ENCODE data around the gene SCAMP1.
A peak's percentile ranks its signal among the peaks of the same experiment; 100 is the strongest.

SCAMP1 gene

GRCh38 chr5:78496373-78496772 is 136.0 kb downstream of the SCAMP1 start:
- DNase-seq (ENCODE audit: low read depth): no peak

DNA sequence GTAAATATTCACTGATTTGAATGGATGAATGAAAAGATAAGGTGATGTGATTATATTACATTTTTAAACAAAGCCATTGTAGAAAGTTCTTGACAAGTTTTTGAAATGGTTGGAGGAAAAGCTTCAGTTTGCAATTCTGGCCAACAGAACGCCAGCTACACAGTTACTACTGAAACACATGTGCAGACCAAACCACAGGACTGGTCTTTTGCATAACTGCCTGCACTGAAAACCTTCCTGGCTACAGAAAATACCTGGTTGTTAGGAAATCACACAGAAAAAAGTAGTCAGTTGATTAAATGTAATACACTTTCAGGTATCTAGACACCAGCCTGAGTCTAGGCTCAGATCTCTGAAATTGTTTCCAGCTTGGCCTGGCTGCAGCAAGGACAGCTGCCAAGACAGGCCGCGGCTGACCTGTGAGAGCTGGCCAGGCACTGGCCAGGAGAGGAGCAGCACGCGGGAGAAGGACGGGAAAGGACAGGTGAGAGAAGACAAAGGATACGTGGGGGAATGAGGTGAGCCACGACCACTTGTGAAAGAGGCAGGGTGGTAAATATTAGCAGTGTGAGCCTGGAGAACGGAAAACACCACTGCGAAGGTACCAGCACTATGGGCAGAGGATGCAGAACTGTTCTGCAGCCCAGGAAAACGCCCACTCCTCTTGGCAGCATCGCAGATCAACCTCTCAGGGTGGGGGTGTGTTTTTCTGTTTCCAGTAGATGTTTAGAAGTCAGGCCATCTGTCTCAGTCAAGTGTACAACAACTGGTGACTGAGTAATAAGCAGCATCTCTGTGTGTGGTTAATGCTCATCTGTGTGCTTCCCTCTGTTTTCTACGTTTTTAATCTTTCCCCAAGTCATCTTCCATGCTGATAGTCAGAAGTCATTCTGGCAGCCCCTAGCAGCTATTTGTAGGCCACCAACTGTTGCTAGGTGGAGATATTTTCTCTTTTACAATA is 137.4 kb downstream of the SCAMP1 start:
- DNase-seq (ENCODE audit: low read depth): no peak

DNA sequence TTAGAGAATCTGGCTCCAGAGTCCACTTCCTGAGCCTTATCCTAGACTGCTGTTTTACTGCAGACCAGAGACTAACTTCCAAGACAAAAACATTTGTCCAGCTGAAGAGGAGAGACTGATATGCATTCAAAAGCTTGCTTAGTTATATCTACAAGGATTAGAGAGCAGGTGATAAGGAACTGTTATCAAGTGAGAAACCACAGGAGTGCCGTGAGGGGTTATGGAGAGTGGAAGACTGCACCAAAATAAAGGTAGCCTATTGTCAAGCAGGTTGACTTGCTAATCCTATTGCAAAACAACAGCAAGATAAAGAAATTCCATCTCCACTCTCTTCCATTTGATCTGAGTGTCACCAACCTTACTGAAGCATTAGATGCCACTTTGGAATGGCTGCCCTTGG is 139.1 kb downstream of the SCAMP1 start:
- DNase-seq (ENCODE audit: low read depth): no peak

DNA sequence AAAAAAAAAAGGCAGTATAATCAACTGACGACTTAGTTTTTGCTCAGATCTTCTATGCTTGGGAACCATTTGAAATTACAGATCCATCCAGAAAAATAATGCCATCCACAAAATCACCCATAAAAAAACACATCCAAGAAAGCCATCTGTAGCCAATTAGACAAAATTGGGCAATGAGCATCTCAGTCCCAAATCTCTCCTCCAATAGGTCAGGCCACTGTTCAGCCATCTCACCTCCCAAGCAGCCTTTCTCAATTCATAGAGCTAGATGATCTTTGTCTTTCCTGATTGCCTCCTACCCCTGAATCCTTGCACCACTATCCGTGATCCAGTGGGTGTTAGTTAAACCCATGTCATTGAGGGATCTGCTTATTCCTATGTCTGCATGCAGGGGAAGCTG is 139.6 kb downstream of the SCAMP1 start:
- DNase-seq (ENCODE audit: low read depth): no peak

DNA sequence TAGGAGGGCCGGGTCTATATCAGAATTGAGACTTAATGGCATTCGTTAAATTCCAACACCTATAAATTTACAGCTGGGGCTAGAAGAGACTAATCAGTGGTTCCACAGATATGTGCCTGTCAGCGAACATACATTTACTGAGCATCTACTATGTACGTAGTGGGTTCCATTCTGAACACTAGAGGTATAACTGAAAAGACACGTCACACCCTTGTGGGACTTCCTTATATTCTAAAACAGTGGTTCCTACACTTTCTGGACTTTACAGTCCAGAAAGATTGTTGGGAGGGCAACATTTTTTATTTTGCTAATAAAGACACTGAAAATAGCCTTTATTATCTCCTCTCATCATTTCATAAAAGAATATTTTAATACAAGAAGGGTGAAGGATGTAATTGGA is 140.5 kb downstream of the SCAMP1 start:
- DNase-seq (ENCODE audit: low read depth): no peak

- no peak for DNase-seq (ENCODE audit: low read depth)
These were observed 141.3 kb downstream of the SCAMP1 start for GRCh38 chr5:78501411-78502352.

DNA sequence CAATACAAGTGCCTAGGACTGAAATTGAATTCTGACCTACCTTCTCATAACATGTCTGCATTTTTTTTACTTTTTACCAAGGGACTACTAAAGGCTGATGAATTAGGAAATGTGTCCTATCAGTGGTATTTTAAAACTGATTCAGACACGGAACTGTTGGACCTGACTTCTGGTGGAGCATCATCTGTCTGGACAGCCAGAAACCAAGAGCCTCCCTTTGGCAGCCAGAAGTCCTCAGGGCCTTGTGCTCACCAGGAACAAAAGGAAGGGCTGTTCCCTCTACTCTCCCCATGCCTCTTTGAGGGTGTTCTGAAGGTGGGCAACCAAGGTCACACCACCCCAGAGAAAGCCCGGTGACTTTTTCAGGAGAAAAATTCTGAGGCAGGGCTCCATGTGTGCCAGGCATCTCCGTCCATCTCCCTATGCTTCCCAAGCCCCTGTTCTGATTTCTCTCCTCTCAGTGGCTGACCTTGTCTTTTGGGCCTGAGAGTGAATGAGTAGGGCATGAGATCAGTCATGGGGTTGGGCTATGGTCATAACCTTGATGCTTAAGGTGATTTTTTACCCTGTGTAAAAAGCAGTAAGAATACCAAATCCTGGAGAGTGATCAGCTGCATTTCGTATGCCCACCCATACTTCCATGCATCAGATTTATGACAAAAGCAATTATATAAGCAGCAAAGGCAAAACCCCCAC is 143.7 kb downstream of the SCAMP1 start:
- DNase-seq (ENCODE audit: low read depth): no peak

DNA sequence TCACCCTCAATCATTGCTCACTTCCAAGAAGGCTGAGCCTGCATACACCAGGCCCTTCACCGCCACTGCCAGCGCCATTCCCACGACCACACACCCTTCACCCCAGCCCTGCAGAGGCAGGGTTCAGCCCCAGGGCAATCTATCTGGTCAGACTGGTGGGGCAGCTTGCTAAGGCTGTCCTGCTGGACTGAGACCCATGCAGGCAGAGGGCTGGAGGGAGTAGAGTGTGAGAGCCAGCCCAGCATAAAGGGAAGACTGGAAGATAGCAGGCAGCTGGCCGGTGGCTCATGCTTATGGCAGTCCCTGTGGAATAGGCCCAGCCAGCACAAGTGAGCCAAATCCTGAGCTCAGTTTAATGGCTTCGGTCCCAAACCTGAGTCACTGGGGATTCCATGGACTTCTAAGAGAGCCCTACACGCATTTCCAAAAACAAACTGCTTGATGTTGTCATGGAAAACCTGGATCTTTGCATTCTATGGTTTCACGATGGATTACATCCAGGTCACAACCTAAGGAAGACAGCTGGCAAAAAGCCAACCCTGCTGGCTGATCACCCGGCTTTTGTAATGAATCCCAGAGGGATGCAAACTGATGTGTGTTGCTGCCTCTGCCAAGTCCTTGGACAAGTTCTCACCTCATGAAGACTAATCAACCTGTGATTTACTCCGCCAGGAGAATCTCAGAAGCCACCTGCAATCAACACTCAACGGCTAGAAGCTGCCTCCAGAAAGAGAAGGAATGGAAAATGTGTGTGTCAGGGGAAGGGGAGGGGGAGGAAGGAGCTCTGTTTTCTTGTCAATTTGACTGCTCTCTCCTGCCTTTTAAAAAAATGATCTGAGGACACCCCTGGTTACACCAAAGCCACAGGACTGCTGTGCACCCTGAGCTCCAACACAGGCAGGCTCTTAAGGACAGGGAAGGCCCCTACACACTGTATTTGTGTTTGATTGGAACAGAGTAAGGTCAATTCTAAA is 144.6 kb downstream of the SCAMP1 start:
- DNase-seq (ENCODE audit: low read depth): peak; percentile 86

- no peak for DNase-seq (ENCODE audit: low read depth)
These were observed 145.4 kb downstream of the SCAMP1 start for GRCh38 chr5:78505860-78506259.

GRCh38 chr5:78506261-78507024 is 146.0 kb downstream of the SCAMP1 start:
- DNase-seq (ENCODE audit: low read depth): no peak

DNA sequence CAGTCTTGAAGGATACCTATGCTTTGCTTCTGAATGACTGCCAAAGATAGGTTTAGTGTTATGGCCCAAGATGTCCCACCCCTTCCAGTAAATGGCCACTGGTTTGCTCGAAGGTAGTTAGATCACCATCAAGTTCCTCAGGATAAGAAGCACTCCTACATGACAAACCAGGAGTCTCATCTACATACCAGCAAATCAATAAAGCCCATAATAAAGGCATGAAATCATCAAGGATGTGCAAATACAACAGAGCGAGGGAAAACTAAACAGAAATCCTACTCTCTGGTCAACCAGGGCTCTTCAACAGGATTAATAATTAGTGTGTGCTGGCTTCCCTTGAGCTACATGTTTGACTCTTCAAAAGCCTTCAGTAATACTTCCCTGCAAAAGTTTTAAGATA is 147.1 kb downstream of the SCAMP1 start:
- no peak for DNase-seq (ENCODE audit: low read depth)

DNA sequence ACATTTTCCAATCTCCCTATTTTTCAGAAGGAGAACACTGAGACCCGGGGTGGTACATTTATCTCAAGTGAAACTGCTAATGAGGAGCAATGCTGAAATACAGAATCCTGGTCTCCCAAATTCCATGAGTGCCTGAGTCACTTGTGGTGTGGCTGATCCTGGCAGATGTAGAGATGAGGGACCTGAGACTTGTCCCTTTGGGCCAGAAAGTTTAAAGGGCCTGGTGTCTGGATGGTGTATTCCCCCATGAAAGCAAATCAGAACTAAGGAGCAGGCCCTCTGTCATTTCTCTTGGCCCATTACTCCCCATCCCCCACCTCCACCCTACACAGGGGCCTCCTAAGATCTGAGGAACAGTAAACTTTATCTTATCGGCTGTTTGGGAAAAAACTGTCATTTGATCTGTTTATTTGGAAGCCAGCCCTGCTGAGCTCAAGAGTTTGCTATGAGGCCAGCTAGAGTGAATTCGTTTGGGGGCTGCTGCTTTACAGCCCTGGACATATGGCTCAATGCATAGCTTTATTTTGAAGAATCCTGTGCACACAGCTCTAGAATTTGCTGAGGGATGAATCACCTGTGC is 147.9 kb downstream of the SCAMP1 start:
- DNase-seq (ENCODE audit: low read depth): no peak

DNA sequence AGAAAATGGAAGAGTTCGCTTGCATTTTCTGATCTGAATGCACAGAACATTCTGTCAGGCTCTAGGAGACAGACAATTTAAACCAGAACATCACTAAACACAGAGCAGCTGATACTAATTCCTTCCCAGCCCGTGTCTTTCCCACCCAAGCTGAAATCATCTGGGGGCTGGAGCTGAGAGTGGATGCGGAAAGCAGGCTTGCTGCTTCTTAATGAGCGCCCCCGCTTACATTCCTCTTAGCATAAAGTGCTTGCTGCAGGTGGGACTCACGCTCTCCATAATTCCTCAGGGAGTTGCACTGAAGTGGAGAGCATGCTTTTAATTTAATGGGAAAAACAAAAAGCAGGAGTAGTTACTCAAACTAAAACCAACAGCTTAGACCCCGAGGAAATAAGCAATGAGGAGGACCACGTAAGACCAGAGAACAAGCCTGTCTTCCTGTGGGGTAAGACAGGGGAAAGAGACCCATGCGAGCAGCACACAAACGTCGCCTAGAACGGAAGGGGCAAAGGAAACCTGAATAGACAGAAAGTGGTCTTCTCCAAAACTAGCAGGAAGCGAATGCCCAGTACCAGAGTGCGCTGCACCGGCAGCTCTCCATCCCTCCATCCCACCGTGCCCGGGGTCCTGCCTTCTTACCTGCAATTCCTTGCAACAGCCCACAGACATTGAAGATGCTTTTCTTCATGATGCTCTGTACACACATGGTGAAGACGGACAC is 148.9 kb downstream of the SCAMP1 start:
- no peak for DNase-seq (ENCODE audit: low read depth)

DNA sequence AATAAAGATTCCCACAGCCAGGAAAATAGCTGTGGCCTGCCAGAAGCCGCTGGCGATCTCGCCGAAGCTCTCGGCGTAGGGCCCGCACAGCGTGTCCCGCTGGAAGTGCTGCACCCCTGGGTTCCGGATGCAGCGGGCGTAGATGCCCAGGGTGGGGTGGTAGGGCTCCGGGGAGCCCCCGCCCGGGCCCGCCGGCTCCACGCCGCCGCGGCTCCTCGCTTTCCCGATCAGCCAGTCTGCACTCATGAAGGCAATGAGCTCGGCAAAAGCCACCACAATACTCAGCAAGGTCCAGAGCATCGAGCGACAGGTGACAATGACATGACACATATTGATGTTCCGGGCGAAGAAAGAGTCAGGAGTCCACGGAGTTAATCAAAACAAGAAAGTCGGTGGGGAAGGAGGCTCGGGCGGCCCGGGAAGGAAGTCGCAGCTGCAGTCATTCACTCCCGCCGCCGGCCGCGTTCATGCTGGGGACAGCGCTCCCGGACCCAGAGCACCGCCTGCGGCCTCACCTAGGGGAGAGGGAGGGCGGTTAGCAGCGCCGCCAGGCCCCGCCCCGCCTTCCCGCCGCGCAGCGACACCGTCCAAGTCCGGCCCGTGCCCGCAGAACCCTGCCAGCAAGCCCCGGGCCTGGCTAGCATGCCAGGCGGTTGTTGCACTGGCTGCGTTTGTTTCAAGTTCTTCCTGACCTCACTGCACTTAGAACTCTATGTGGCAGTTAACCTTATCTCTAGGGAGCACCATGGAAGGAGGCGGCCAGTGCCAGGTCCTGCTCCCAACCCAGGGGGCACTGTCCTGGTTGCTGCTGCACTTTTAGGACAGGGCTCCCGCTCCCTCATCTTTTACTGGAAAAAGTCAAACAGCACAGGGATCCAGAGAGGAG is 149.7 kb downstream of the SCAMP1 start:
- DNase-seq (ENCODE audit: low read depth): no peak

DNA sequence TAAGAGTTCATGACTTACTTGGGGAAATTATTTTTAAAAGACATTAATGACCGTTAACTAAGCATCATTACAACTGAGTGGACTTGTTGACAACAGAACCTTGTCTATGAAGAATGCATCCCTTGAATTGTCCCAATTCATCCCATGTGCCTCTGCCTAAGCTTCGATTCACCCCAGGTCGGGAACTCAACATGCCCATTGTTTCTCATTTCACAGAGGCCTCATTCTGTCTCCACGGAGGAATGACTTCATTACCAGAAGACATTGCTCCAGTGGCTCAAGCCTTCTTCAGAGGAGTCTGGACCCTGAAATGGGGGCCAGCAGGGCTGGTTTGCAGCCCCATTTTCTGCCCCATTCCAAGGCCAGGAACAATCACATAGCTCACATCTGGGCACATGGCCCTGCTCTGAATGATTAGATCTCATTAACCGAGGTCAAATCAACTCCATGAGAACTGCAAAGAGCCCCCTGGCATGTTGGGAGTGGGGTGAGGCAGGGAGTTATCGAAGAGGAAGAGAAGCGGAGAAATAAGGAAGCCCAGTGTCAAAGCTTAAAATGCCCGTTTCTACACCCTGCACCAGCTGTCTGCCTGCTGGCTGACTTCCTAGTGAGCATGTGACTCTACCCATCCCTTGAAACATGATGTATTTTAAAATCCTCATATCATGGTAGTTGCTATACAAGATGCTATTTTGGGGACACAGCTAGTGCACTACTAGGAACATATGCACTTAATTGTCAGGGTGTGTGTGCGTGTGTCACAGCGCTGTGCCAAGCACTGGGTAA is 150.9 kb downstream of the SCAMP1 start:
- DNase-seq (ENCODE audit: low read depth): no peak

- no peak for DNase-seq (ENCODE audit: low read depth)
These were observed 152.0 kb downstream of the SCAMP1 start for GRCh38 chr5:78512435-78512834.

DNA sequence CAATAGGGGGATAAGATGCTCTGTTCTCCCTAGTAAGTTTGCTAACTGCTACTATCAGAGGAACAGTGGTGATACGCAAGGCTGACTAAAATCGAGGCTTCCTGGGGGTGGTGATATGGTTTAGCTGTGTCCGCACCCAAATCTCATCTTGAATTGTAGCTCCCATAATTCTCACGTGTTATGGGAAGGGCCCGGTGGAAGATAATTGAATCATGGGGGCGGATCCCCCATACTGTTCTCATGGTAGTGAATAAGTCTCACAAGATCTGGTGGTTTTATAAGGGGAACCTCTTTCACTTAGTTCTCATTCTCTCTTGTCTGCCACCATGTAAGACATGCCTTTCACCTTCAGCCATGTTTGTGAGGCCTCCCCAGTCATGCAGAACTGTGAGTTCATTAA is 153.0 kb downstream of the SCAMP1 start:
- DNase-seq (ENCODE audit: low read depth): no peak

Measured in HS-27A (cell line).